ENCODE measurements around the gene DNAAF8.

Gene DNAAF8

GRCh38 chr16:4734063-4734729 lies at the start of gene DNAAF8, which contains the start of gene ANKS3:
Gene DNAAF8 (plus strand): TSS chr16:4734537. CDS start chr16:4736515, 1,978 bp downstream.
Gene ANKS3 (minus strand): TSS chr16:4734271. CDS start chr16:4730149, 4,122 bp downstream.
- DNase-seq, result peak; percentile 68 to 98 (median 94)

- no peak for DNase-seq
Measured at GRCh38 chr16:4684763-4685162, 49.6 kb upstream of the DNAAF8 start.

GRCh38 chr16:4685292-4685691 lies 49.0 kb upstream of the DNAAF8 start:
- peak in 13 of 56 donors; percentile 21 to 63 (median 39) for DNase-seq

GRCh38 chr16:4685776-4686496 lies 48.4 kb upstream of the DNAAF8 start:
- no peak for DNase-seq

GRCh38 chr16:4686497-4687210 lies 47.7 kb upstream of the DNAAF8 start:
- DNase-seq, result no peak

GRCh38 chr16:4687416-4687815 lies 46.9 kb upstream of the DNAAF8 start:
- no peak for DNase-seq

- DNase-seq, result no peak
Measured at GRCh38 chr16:4687946-4688673, 46.2 kb upstream of the DNAAF8 start.

GRCh38 chr16:4688674-4689045 lies 45.7 kb upstream of the DNAAF8 start:
- no peak for DNase-seq

GRCh38 chr16:4689091-4689671 lies 45.2 kb upstream of the DNAAF8 start:
- DNase-seq, result no peak

- DNase-seq, result no peak
Measured at GRCh38 chr16:4689864-4690704, 44.3 kb upstream of the DNAAF8 start.

- DNase-seq, result no peak
Measured at GRCh38 chr16:4690946-4691665, 43.2 kb upstream of the DNAAF8 start.

GRCh38 chr16:4691666-4692412 lies 42.5 kb upstream of the DNAAF8 start:
- DNase-seq, result no peak

GRCh38 chr16:4692460-4693295 lies 41.7 kb upstream of the DNAAF8 start:
- DNase-seq, result no peak

GRCh38 chr16:4693296-4693955 lies 40.9 kb upstream of the DNAAF8 start, which contains the start of gene NUDT16L1:
Gene NUDT16L1 (plus strand): TSS chr16:4693562. CDS start chr16:4693727, 165 bp downstream.
- peak; percentile 74 to 98 (median 93) for DNase-seq

GRCh38 chr16:4693956-4694641 lies 40.2 kb upstream of the DNAAF8 start:
- peak in 5 of 56 donors; percentile 39 to 60 (median 45) for DNase-seq
